Measurements from ENCODE around the gene ETNK2.

Gene ETNK2, protein sequence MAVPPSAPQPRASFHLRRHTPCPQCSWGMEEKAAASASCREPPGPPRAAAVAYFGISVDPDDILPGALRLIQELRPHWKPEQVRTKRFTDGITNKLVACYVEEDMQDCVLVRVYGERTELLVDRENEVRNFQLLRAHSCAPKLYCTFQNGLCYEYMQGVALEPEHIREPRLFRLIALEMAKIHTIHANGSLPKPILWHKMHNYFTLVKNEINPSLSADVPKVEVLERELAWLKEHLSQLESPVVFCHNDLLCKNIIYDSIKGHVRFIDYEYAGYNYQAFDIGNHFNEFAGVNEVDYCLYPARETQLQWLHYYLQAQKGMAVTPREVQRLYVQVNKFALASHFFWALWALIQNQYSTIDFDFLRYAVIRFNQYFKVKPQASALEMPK

DNA sequence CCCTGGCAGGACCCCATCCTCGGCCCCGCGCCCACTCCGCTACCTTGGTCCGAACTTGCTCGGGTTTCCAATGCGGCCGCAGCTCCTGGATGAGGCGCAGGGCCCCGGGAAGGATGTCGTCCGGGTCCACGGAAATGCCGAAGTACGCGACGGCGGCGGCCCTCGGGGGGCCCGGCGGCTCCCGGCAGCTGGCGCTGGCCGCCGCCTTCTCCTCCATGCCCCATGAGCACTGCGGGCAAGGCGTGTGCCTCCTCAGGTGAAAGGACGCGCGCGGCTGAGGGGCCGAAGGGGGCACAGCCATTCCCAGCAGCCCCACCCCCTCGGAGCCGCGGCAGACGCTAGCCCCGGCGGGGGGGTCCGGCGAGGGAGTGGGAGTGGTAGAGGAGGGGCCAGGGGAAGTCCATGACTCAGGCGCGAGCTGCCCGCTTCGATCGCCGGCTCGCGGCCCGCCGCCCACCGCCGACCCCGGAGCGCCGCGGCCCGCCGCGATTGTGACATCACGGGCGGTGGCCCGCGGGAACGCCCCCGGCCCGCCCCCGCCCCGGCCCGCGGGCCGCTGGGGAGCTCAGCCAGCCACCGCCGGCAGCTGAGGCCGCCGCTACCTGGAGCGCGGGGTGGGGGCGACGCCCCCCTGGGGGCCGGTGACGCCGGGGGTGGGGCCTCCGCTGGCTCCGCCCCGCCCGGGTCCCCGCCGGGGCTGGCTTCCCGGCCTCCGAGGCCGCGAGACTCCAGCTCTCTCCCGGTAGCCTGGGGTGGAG is at the start of gene ETNK2:
TSS of gene ETNK2 (minus strand) at position 493 of the 758 bp plus-strand sequence. CDS start at position 301, 192 bp downstream.
- no peak for DNase-seq

DNA sequence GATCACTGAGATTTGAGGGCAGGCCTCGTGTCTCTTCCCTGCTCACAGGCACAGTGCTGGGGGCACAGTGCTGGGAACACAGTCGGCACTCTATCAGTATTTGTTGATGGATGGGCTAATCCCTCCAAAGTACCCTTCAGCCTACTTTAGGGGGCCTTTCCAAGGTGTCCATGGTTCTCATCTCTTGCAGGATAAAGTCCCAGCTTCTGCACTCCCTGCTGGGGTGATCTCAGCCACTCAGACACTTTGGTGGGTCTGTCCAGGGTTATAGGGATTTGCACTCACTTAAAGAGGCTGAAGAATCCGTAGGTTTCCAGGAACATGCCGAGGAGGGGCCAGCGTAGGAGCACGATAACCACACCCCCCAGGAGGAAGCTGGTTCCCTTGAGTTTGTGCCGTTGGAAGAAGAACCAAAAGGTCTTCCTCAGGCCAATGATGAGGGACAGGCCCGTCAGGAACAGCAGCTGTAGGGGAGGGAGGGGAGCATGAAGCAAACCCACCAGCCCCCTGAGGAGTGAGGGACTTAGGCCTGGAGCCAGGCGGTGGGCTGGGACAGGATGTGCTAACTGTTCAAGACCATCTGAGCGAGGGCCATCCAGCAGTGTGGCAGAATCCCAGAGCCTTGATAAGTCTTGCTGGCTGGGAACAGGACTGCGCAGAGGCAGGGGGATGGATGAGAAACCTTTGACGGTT is 49.6 kb upstream of the ETNK2 start:
- DNase-seq, result no peak

DNA sequence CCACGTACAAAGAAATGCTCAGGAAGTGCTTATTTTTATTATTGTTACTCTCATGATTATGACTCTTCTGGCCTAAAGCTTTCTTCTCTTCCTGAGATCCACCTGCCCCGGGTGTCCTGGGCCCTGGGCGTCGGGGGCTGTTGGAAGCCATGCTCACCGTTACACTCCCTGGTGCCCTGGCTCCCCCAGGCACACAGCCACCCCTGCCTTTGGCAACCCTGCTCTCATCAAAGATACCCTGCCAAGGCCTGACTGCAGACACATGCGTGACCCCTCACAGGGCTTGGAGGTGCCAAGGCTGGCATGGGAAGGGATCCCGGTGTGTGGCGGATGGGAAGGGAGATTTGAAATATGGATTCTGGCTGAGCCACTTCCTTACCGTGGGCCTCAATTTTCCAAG is 47.7 kb upstream of the ETNK2 start:
- no peak for DNase-seq

DNA sequence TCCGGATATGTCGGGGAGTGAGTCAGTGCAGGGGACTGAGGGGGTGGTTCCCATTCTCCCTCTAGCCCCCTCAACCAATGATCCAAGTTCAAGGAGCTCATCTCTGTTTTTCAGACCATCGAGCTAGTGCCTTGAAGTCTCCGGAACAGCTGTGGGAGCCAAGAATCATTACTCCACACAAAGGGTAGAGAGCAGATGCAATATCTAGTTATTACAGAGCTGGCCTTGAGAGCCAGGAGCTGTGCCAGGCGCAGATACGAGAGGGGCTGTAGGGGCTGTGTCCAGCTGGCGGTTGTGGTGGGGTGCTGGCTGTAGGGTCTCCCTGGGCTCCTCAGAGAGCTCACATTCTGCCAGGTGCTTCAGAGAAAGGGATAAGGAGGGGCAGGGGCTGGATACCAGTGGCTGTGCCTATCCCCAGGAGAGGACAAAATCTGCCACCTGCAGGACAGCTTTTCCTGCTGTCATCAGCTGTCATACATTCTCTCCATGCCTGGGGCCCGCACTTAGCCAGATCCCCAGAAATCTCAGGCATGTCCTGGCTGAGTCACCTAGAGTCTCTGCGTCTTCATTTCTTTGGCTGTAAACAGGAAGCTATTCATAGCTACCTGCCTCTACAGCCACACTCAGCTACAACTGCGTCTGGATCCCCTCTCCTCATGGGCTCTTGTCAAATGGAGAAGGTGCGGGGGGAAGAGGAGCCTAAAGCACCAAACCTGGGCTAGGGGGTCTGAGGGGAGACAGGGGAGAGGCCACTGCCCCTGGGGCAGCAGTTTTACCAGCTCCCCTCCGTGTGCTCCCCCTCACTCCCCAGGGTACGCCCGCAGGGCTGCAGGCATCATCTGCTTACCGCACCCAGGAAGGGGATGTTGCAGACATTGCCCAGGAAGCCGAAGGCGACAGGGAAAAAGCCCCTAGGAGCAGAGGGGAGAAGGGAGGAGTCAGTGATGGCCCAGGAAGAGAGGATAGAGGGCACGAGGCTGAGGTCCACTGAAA is 46.8 kb upstream of the ETNK2 start:
- DNase-seq, result no peak

DNA sequence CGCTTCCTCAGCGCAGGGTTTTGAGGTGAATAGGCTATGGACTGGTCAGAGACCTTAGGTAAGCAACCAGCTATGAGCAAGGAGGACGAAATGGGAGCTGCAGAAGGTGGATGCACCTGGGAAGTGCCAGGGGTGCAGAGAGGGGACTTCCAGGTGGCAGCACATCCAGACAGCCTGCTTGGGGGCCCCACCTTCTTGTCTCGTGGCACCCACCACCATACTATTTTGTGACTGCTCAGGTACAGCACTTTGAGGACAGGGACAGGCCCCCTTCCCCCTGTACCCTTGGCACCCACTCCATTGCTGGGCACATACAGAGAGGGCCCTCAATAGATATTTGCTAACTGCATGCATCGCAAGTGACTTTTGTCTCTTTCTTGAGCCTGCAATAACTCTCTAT is 45.2 kb upstream of the ETNK2 start:
- DNase-seq, result no peak

DNA sequence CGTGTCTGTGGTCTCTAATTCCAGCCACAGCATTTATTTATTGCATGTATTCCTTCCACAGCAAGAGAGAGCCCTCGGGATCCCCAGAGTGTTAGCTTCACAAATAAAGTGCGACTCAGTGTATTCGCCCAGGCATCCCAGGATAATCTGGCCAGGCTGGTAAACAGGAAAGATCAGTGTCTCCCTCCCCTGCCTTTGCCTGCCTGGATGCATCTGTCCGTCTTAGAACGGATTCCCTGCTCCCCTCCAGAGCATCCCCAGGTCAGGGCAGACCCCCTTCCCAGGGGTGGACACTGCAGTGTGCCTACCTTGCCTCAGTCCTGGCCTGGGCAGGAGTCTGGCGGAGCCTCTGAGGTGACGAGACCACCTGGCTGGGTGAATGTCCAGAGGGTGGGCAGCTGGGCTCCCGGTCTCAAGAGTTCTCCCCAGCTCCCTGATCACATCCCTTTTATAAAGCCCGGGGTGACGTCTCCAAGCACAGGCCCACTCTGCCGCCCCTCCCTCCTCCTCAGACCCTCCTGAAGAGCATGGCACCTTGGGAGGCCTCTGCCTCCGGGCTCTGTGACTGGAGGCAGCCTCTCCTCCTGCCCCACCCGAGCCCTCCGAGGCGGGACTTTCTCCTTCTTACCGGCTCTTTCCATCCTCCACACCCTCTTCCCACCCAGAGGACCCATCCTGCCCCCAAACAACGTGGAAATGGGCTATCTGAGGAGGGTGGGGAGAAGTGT is 44.4 kb upstream of the ETNK2 start, which contains the start of gene KISS1:
TSS of gene KISS1 (minus strand) at position 424 of the 728 bp plus-strand sequence. CDS start 3,615 bp downstream, outside the sequence.
- DNase-seq, result no peak

DNA sequence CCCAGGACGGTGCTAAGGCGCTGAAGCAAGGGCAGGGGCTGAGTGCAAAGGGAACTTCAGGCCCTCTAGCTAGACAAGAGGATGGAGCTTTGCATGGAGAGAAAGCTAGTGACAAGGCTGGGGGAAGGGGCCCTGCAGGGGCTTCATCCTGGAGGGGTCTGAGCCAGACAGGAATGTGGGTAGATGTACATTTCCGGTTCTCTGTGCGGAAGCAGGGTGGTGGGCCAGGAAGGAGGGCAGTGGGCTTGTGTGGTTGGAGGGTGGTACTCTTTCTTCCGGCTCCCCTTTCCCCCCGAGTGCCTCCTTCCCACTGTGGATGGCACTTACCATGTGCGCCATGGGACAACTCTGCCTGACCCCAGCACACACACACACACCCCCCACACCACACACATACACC is 42.9 kb upstream of the ETNK2 start:
- DNase-seq, result no peak

DNA sequence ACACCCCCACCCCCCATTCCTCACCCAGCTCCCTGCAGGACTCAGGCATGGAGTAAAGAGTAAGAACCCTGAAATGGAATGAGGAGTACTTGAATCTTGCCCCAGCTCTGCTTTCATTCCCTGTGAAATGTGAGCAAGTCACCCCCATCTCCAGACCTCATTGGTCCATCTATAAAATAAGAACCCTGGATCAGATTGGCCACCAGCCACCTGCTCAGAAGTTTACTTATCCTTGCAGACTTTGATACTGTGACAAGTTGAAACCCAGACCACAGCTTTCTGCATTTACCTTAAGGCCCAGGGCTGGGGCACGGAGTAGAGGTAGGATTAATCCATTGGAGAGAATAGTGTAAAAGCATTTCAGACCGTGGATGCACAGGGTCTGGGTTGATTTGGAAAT is 42.2 kb upstream of the ETNK2 start:
- no peak for DNase-seq

DNA sequence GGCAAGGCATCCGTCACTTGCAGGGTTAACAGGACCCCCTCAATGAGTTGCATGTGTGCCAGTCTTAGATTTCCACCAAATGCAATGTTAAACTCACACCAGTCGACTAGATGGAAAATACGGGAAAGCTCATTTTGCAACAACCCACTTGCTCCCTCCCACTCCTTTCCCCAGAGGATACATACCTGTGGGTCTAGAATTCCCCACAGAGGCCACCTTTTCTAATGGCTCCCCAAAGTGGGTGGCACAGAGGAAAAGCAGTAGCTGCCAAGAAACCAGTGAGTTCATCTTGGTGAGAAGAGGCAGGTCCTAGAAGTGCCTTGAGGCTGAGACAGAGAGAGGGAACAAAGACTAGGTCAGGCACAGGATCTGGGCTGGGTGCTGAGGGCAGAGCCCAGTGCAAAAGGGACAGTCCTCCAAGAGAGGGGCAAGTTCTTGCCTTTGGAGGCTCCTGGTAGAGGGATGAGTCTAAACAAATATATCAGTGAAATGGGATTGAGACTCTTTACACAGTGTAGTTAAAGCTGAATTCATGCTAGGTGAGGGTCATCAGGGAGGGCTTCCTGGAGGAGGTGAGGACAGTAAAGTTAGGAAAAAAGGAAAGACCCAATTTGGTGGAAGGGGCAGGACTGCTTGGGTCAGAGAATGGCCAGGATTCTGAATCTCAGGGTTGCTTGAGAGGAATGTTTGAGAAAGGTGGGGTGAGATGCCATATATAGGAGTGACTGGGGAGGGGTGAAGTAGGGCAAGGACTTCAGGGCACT is 40.9 kb upstream of the ETNK2 start:
- DNase-seq, result no peak

DNA sequence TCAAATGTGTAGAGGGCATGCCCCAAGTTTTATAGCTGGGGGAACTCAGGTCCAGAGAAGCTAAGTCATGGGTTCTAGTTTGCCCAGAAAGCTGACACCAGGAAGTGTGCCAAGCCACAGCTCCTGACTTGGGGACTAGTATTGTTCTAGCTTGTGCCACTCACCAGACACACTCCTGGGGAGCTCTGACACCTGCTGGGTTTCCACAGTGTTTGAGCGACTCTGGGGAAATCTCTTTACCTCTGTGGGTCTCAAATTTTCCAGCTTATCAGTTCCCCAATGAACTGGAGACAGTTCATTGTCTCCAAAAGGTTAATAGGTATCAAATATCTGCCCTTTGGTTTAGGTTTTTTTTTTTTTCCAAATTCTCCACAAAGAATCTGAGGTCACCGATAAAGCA is 40.2 kb upstream of the ETNK2 start:
- no peak for DNase-seq

DNA sequence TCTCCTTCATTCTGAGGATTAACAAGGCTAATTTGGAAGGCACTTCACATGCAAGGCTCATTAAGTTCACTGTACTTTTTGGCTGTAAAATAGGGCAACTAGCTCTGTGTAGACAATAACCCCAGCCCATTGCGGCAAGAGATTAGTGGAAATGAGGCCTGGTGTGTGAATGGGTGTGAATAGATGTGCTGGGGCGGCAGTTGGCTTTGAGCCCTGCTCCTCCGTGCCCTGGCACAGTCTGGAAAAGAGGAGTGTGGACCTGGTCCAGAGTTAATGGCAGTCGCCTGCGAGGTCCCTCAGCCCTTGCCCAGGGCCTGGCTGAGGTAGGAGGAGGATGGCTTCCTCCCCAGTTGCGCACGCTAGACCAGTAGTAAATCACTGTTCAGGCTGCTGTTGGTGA is 39.6 kb upstream of the ETNK2 start:
- DNase-seq, result no peak

DNA sequence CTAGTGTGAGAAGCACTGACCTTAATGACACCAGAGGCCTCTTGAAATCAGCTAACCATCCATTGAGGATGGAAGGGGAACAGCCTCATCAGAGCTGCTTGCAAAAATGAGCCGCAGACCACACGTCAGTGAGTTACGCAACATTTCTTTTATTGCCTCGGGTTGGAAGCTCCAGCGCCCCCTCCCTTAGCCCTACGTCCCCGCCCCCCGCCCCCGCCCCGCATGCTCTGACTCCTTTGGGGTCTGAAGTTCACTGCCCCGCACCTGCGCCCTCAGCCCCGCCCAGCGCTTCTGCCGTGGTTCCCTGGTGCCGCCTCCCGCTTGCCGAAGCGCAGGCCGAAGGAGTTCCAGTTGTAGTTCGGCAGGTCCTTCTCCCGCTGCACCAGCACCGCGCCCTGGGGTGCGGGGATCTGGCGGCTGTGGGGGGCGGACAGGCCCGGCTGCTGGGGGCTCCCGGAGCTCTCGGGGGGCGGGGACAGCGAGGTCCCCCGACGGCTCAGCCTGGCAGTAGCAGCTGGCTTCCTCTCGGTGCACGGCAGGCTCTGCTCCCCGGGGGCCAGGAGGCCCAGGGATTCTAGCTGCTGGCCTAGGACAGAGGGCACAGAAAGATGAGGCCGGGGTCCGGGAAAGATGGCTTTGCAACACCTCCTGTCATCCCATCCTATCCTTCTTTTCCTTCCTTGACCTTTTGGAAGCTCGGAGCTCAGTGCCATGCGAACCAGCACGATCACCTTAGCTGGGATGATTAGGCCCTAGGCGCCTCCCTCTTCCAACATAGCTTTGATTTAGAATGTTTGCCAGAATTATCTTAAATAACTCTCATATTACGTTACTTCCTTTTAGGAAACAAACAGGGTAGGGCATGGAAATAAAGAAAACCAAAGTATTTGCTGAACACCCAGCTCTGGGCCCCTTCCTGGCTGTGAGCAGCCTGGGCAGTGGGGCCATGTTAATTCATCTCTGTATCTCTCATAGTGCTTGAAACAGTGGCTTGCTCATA is 38.7 kb upstream of the ETNK2 start:
- no peak for DNase-seq

DNA sequence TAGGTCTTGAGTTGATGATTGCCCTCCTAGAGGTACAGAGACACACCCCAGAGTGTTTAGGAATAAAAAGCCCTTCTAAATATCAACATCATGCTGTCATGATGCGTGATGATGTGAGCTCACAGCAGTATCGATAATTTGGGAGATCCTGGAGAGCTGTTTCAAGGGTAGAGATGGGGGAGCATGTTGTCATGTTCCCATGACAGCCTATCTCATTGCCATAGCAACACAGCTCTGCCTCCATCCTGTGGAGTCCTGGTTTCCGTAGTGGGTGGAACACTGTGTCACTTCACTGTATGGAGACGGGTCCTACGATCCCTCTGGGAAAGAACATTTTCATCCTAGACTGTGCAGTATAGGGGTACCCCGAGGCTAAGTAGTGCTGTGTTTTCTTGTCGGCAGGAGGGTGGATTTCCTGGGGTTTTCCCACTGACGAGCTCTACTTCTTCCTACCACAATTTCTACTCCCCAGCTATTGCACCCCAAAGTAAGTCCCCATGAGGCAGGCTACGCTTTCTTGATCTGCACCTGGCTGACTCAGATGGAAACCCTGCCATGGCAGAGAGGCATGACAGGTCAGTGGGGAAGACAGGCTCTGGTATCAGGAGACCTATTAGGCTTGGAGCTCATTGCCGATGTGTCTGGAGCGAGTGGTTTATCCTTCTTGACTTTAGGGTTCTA is 37.3 kb upstream of the ETNK2 start:
- no peak for DNase-seq

DNA sequence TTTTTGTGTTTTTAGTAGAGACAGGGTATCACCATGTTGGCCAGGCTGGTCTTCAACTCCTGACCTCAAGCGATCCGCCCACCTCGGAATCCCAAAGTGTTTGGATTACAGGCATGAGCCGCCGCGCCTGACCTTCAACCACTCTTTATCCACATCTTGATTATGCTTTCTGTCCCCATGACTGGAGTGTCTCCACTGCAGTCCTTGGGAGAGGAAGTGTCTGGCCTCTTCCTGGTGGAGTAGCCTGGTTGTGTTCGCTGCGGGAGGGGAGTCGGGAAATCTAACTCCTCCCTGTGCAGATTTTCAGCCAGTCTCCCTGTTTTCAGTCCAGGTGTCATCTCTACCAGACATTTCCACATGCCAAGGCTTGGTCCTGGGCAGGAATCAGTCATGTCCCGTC is 34.8 kb upstream of the ETNK2 start:
- no peak for DNase-seq

DNA sequence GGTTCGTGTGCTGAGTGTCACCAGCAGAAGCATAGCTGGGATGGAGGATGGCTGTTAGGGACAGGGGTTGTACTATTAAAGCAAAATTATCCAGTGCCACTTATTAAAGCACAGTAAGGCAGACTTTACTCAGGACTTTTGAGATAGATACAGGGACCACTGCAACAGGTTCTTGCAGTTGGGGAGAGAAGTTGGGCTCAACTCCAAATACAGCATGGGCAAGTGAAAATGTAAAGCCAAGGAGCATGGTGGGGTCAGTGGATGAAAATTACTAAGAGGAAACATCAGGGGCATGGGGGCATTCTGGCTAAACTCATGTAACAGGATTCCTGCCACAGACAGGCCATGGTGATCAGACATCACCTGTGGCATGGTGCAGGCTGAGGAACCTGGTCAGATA is 29.3 kb upstream of the ETNK2 start:
- no peak for DNase-seq

DNA sequence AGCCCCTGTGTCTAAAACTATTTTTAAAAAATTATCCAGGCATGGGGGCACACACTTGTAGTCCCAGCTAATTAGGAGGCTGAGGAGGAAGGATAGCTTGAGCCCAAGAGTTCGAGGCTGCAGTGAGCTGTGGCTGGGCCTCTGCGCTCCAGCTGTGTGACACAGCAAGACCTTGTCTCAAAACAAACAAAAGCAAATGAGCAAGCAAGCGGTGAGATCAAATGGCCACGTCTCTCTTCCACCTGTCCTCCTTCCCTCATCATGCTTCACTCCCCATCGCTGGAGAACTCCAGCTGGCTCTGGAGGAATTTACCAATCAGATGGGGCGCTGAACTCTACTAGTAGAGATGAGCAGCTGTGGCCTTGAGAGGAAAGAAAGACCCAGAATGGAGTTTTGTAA is 28.3 kb upstream of the ETNK2 start:
- DNase-seq, result no peak

DNA sequence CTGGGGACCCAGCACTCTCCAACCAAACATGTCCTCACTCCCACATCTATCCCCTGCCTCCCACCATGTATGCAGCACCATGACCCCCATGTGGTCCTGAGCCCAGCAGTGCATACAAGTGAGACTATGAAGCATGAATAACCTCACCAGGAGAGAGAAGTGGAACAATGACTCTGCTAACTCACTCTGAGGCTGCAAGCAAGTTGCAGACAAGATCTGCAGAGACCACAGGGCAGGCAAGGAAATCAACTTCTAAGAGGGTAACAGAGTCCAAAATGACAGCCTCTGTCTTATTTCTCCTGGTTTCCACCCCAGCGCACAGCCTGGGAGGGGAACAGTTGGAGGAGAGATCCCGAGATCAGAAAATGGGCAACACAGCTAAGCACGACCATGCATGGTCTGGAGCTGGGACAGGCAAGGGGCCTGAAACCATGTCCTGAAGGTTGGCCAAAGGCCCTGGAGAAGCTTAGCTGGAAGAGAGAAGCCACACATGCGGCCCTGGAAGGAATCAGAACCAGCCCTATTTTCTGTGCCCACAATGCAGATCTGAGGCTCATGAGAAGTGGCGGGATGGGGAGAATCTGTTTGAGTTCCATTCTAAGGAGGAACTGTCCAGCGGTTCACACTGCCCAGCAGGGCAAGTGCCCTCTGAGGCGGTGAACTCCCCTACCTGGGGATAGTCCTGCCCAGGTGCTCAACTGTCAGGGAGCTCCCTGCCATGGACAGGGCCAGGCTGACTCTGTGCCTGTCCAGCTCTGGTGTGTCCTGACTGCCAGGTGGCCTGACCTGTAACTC is 26.8 kb upstream of the ETNK2 start:
- DNase-seq, result no peak

DNA sequence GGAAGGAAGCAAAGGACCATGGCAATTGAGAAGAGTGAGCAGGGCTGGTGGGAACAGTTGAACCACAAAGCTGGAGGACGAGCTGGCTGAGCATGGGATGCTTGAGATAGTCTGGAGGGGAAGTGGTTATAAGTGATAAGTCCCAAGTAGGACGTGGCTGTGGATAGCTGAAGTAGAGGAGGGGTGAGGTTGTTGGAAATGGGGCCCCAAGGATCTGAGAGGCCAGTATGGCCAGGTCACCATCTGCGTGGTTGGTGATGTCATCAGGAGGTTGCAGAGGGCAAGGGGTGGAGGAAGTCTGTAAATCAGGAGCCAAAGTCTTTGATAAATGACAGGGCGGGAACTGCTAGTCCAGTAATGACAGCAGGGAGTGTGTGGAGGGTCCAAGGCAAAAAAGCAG is 25.3 kb upstream of the ETNK2 start:
- DNase-seq, result no peak
